HCT116 (cell line): Measurements from ENCODE around the gene BPIFB6. TPM values are rescaled to one million over a fixed set of nuclear protein-coding genes. Genes with fewer than 3 reads are reported as not detected.

Experiments used
- ATAC-seq: fragments of 200-7000 bp; cut with Tn5 transposase; 2 replicates; pipeline ENCODE4 v1.9.1; 2020; ENCODE audit warnings: mild to moderate bottlenecking, moderate library complexity
- BruUV-seq: library from RNA; stranded (reverse); fragments of 400-500 nt; replicated peaks from 2 replicates; lab custom pipeline; 2021; lab: Mats Ljungman, UMichigan
- CTCF ChIA-PET: fragments of 300-600 bp; sonication (Branson Sonifier 250); formaldehyde crosslinking; loops from one replicate; lab custom pipeline; 2021; ENCODE audit warnings: antibody characterized with exemption; lab: Charles Lee
- POLR2A ChIA-PET: fragments of 300-600, 350-600 bp; sonication (Branson Sonifier 250); formaldehyde crosslinking; loops from one replicate; lab custom pipeline; 2021; ENCODE audit warnings: antibody characterized with exemption; lab: Charles Lee
- RAD21 ChIA-PET, 2 experiments: fragments of 300-600 bp; sonication (Branson Sonifier 250); formaldehyde crosslinking; loops; one replicate each; lab custom pipeline; 2023; ENCODE audit warnings: low total read pairs in 2 of 2; ENCODE audit not compliant: uncharacterized antibody in 2 of 2, unreplicated experiment in 2 of 2, low non-redundant PET in 1 of 2; lab: Charles Lee
- DNase-seq: peaks from one replicate; pipeline ENCODE4 v3.0.0-alpha.2; 2010; ENCODE audit warnings: low read depth, low spot score
- H2AFZ ChIP-seq: fragments of 200-600 bp; shearing (Covaris generic), sonication (generic); 2 replicates; pipeline ENCODE4 v1.6.1; 2017; ENCODE audit warnings: low read depth, mixed run types, mixed read lengths, antibody characterized with exemption, low read length; ENCODE audit not compliant: poor library complexity, severe bottlenecking
- H3K27ac ChIP-seq: 2 replicates; pipeline ENCODE4 v1.5.1; 2012; ENCODE audit warnings: low read depth, low read length
- H3K27me3 ChIP-seq: fragments of 200-600 bp; sonication (generic); 2 replicates; pipeline ENCODE4 v1.6.1; 2016; ENCODE audit warnings: mixed run types, low read length, mixed read lengths; ENCODE audit not compliant: insufficient read depth
- H3K36me3 ChIP-seq, 2 experiments: fragments of 200-500 bp in 1 of 2; fragments of 200-600 bp in 1 of 2; sonication (Bioruptor generic) in 1 of 2; sonication (generic) in 1 of 2; 2 replicates each; pipeline versions ENCODE4 v1.5.1 to v1.6.1; 2014 to 2016; ENCODE audit warnings: low read length in 2 of 2, inconsistent platforms in 1 of 2, mixed read lengths in 1 of 2, mixed run types in 1 of 2; ENCODE audit not compliant: insufficient read depth in 2 of 2, control insufficient read depth in 1 of 2
- H3K4me1 ChIP-seq, 2 experiments: fragments of 200-600 bp in 1 of 2; sonication (generic) in 1 of 2; 2 replicates each; pipeline versions ENCODE4 v1.5.1 to v1.6.1; 2012 to 2017; ENCODE audit warnings: low read length in 2 of 2, inconsistent platforms in 1 of 2, mild to moderate bottlenecking in 1 of 2, mixed read lengths in 1 of 2, mixed run types in 1 of 2, moderate library complexity in 1 of 2; ENCODE audit not compliant: insufficient read depth in 2 of 2, control insufficient read depth in 1 of 2
- H3K4me2 ChIP-seq: fragments of 200-600 bp; sonication (generic); 2 replicates; pipeline ENCODE4 v1.6.1; 2017; ENCODE audit warnings: mixed run types, low read length, mixed read lengths
- H3K4me3 ChIP-seq, 2 experiments: fragments of 200-600 bp in 1 of 2; sonication (generic) in 1 of 2; replicated peaks in 1 of 2; 2 replicates each; pipeline ENCODE4 v1.5.1; 2011 to 2016; ENCODE audit warnings: low read length in 2 of 2, control low read depth in 1 of 2, low read depth in 1 of 2, mild to moderate bottlenecking in 1 of 2, mixed read lengths in 1 of 2, mixed run types in 1 of 2
- H3K79me2 ChIP-seq: fragments of 200-600 bp; sonication (generic); 2 replicates; pipeline ENCODE4 v1.6.1; 2017; ENCODE audit warnings: mild to moderate bottlenecking, mixed run types, low read length, moderate library complexity, mixed read lengths; ENCODE audit not compliant: insufficient read depth
- H3K9ac ChIP-seq: fragments of 200-600 bp; sonication (generic); 2 replicates; pipeline ENCODE4 v1.6.1; 2016; ENCODE audit warnings: low read length, mixed read lengths
- H3K9me2 ChIP-seq: fragments of 200-600 bp; sonication (generic), shearing (Covaris generic); 2 replicates; pipeline ENCODE4 v1.6.1; 2017; ENCODE audit warnings: mixed run types, mild to moderate bottlenecking, moderate library complexity; ENCODE audit not compliant: insufficient read depth
- H3K9me3 ChIP-seq, 2 experiments: fragments of 200-500 bp in 1 of 2; fragments of 200-600 bp in 1 of 2; sonication (Bioruptor generic) in 1 of 2; sonication (generic) in 1 of 2; 2 replicates each; pipeline ENCODE4 v1.6.1; 2014 to 2017; ENCODE audit warnings: low read length in 2 of 2, mixed read lengths in 2 of 2, inconsistent platforms in 1 of 2, low read depth in 1 of 2, mild to moderate bottlenecking in 1 of 2, mixed run types in 1 of 2, moderate library complexity in 1 of 2; ENCODE audit not compliant: control insufficient read depth in 1 of 2, insufficient read depth in 1 of 2
- H4K20me1 ChIP-seq: fragments of 200-600 bp; sonication (generic), shearing (Covaris generic); 2 replicates; pipeline ENCODE4 v1.6.1; 2017; ENCODE audit warnings: mixed run types, mild to moderate bottlenecking, moderate library complexity; ENCODE audit not compliant: insufficient read depth
- EGR1 ChIP-seq: IDR thresholded peaks from 2 replicates; pipeline ENCODE4 v1.6.1; 2012; ENCODE audit warnings: low read depth
- ELF1 ChIP-seq: IDR thresholded peaks from 2 replicates; pipeline ENCODE4 v1.6.1; 2012; ENCODE audit warnings: low read depth, borderline replicate concordance
- EZH2 ChIP-seq: fragments of 200-600 bp; sonication (generic); IDR thresholded peaks from 2 replicates; pipeline ENCODE4 v1.6.1; 2017; ENCODE audit warnings: antibody characterized with exemption, mixed run types
- EZH2phosphoT487 ChIP-seq: fragments of 200-600 bp; IDR thresholded peaks from 2 replicates; pipeline ENCODE4 v1.6.1; 2018; ENCODE audit warnings: antibody characterized with exemption, borderline replicate concordance
- POLR2A ChIP-seq: IDR thresholded peaks from 2 replicates; pipeline ENCODE4 v1.7.0; 2011; ENCODE audit warnings: borderline replicate concordance; ENCODE audit not compliant: insufficient read depth, insufficient read length; ENCODE audit errors: extremely low read depth
- SIN3A ChIP-seq: IDR thresholded peaks from 2 replicates; pipeline ENCODE4 v1.6.1; 2012; ENCODE audit warnings: low read depth
- SP1 ChIP-seq: IDR thresholded peaks from 2 replicates; pipeline ENCODE4 v1.6.1; 2012; ENCODE audit warnings: low read depth
- SRF ChIP-seq: IDR thresholded peaks from 2 replicates; pipeline ENCODE4 v1.6.1; 2012; ENCODE audit warnings: low read depth
- TCF7L2 ChIP-seq: IDR thresholded peaks from 2 replicates; pipeline ENCODE4 v1.7.0; 2011; ENCODE audit warnings: borderline replicate concordance, inconsistent platforms; ENCODE audit not compliant: insufficient read depth, insufficient read length; ENCODE audit errors: extremely low read depth
- ZFX ChIP-seq: fragments of 450-650 bp; IDR thresholded peaks from 2 replicates; pipeline ENCODE4 v1.6.1; 2017
- ZNF274 ChIP-seq: fragments of 200-500 bp; sonication (Bioruptor generic); IDR thresholded peaks from 2 replicates; pipeline ENCODE4 v1.6.1; 2014; ENCODE audit warnings: mild to moderate bottlenecking, low read depth, low read length, inconsistent platforms
- intact Hi-C: fragments of 100-400 bp; cut with micrococcal nuclease; formaldehyde crosslinking; loops from 2 replicates; pipeline ENCODE4 v1.10.0; 2022
- total RNA-seq: library from RNA; stranded (reverse); gene quantifications from one replicate; pipeline ENCODE4 v1.2.1, GENCODE V29; 2021; ENCODE audit not compliant: unreplicated experiment
- TF ChIP-seq, protein P1 (sequence below): IDR thresholded peaks from 2 replicates; pipeline ENCODE4 v1.6.1; 2011; ENCODE audit warnings: mild to moderate bottlenecking, low read length, moderate library complexity; ENCODE audit not compliant: insufficient replicate concordance; ENCODE audit errors: extremely low read depth

The BPIFB6 gene
- total RNA-seq, 1 experiment from 2014 or later = not detected

DNA sequence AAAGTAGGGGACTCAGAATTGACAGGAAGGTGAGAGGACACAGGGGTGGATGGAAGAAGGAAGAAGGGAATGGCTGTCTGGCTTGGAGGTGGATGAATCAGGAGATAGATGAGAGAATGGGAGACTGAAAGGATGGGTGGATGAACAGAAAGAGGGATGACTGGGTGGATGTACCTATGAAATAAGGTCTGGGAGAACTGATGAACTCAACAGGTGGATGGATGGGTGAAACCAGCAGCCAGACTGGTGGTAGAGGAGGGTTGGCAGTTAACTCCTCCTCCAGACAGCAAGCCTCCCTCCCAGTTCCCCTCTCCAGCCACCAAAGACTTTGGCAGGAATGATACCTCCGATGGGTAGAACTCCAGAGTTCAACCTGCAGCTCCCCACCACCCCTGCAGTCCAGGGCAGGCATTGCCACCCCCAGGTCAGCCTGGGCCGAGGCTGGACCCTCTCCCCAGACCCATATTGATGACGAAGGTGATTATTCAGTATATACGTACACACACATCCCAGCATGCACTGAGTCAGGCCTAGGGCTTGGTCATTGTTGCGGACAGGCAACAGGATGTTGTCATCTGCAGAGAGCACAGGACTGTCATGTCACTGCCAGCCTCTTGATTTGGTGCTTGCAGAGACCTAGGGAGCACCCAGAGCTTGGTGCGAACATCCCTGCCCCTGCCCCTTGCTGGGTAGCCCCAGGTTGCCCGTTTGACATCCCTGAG, 29.2 kb upstream of the BPIFB6 start:
- H3K79me2 ChIP-seq = no peaks in the 10 kb centered on the region
- no peaks in the 10 kb centered on the region for H3K9me3 ChIP-seq
- no peak overlapping the region for H3K4me2 ChIP-seq
- ChIA-PET POLR2A (no interaction called here), RAD21 (no interaction called here), CTCF (no interaction called here)
- no peak for DNase-seq
- no peaks in the 10 kb centered on the region for H3K27me3 ChIP-seq
- H3K27ac ChIP-seq = no peak overlapping the region
- H3K4me1 ChIP-seq = peaks cover 0 to 3% of the 10 kb centered on the region in 2 experiments; a peak in 1 of 4 replicates
- TF ChIP-seq, protein P1, sequence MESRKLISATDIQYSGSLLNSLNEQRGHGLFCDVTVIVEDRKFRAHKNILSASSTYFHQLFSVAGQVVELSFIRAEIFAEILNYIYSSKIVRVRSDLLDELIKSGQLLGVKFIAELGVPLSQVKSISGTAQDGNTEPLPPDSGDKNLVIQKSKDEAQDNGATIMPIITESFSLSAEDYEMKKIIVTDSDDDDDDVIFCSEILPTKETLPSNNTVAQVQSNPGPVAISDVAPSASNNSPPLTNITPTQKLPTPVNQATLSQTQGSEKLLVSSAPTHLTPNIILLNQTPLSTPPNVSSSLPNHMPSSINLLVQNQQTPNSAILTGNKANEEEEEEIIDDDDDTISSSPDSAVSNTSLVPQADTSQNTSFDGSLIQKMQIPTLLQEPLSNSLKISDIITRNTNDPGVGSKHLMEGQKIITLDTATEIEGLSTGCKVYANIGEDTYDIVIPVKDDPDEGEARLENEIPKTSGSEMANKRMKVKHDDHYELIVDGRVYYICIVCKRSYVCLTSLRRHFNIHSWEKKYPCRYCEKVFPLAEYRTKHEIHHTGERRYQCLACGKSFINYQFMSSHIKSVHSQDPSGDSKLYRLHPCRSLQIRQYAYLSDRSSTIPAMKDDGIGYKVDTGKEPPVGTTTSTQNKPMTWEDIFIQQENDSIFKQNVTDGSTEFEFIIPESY = no peak
- H3K9me2 ChIP-seq = no peaks in the 10 kb centered on the region
- no peak overlapping the region for H3K9ac ChIP-seq
- no peaks in the 10 kb centered on the region for H4K20me1 ChIP-seq
- no TSS peak for BruUV-seq
- intact Hi-C loops = no loop called here
- H3K4me3 ChIP-seq = no peak overlapping the region
- no peaks in the 10 kb centered on the region for H3K36me3 ChIP-seq
- ATAC-seq = no peak
- H2AFZ ChIP-seq = no peak overlapping the region

DNA sequence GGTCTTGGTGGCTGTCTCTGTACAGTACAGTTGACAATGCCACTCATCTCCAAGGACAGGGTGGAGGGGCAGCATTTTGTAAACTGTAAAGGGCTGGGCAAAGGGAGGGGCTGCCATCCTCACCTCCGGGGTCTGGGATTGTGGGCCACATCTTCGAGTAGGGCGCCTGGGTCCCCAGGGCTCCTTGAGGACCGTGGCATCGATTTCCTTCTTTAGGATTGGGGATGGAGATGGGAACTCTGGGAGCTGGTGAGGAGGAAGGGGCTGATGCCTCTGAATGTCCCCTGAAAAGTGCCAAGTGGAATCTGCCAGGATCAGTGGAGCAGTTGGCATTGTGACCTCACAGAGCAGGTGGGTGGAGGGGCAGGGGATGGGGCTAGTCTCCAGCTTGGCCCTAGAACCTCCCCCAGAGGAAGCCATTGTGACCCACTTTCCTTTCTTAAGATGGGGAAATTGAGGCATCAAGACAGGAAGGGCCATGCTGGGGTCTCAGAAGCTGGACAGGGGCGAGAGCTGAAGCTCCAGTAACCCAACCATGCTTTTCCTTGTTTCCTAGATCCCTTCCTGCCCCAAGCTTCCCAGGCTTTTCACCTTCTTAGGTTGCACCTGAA, 27.2 kb upstream of the BPIFB6 start, which contains the start of gene SUN5:
Gene SUN5, minus strand, starts transcription at position 293 of the 611 bp plus-strand sequence. Its CDS starts 93 bp downstream, at position 200.
- Histone ChIP-seq H4K20me1 (no peaks in the 10 kb centered on the region), H3K79me2 (no peaks in the 10 kb centered on the region), H3K27ac (no peak within 1 kb of the TSS), H3K4me2 (no peak within 1 kb of the TSS), H3K4me1 (peaks cover 0 to 3% of the 10 kb centered on the region in 2 experiments; a peak in 1 of 4 replicates), H3K36me3 (no peaks in the 10 kb centered on the region), H3K9ac (no peak within 1 kb of the TSS), H2AFZ (no peak within 1 kb of the TSS), H3K9me3 (no peaks in the 10 kb centered on the region), H3K27me3 (no peaks in the 10 kb centered on the region), H3K9me2 (no peaks in the 10 kb centered on the region), H3K4me3 (no peak within 1 kb of the TSS)
- ChIA-PET CTCF (interaction anchor here (1.0 to 1.7 kb wide), 3 partner anchors 9 to 92 kb away, joined by 3 to 5 read pairs (median 4); no protein-coding TSS in a partner anchor), POLR2A (no interaction called here), RAD21 (no interaction called here)
- no peak for DNase-seq
- BruUV-seq = no TSS peak
- ATAC-seq = no peak
- intact Hi-C loops = no loop called here
- TF ChIP-seq ELF1 (no peak), POLR2A (no peak), SRF (no peak), EGR1 (no peak), EZH2phosphoT487 (no peak), ZFX (no peak), SP1 (no peak), ZNF274 (no peak), TCF7L2 (no peak), SIN3A (no peak), EZH2 (no peak)
- TF ChIP-seq, protein P1 = no peak
